Muscle layer of colon (tissue), 2 donors: ENCODE measurements around the gene PTX4.
A peak's percentile ranks its signal among the peaks of the same experiment; 100 is the strongest.
"Not testable (repeated sequence)": the region's sequence is repeated elsewhere in the genome, so short reads cannot be mapped to it uniquely, and the experiment has no call there.

Experiments used
- H3K27ac ChIP-seq: one replicate; pipeline ENCODE4 v1.7.0; 2013; ENCODE audit warnings: low read depth, mild to moderate bottlenecking, low read length, moderate library complexity
- H3K27me3 ChIP-seq, 2 donors: one replicate each; pipeline ENCODE4 v1.7.0; 2013; ENCODE audit warnings: low read length in 2 of 2, mild to moderate bottlenecking in 2 of 2; ENCODE audit not compliant: insufficient read depth in 2 of 2, control insufficient read depth in 1 of 2
- H3K36me3 ChIP-seq: one replicate; pipeline ENCODE4 v1.7.0; 2013; ENCODE audit warnings: mild to moderate bottlenecking, low read length; ENCODE audit not compliant: insufficient read depth
- H3K4me1 ChIP-seq: one replicate; pipeline ENCODE4 v1.7.0; 2013; ENCODE audit warnings: mild to moderate bottlenecking, low read length; ENCODE audit not compliant: insufficient read depth
- H3K4me3 ChIP-seq, 2 donors: one replicate each; pipeline ENCODE4 v1.7.0; 2013; ENCODE audit warnings: low read length in 2 of 2, low read depth in 1 of 2, mild to moderate bottlenecking in 1 of 2, moderate library complexity in 1 of 2
- H3K9ac ChIP-seq: one replicate; pipeline ENCODE4 v1.7.0; 2013; ENCODE audit warnings: low read length
- H3K9me3 ChIP-seq: one replicate; pipeline ENCODE4 v1.7.0; 2013; ENCODE audit warnings: mild to moderate bottlenecking, low read length
- donor health status: abdominal sarcoma.
- donor health status: Adenocarcinoma of cecum.

Gene PTX4

GRCh38 chr16:1487395-1488053 is 1.2 kb downstream of the PTX4 start:
- Histone ChIP-seq H3K9ac (no peak overlapping the region), H3K9me3 (no peaks in the 10 kb centered on the region), H3K4me3 (no peak overlapping the region), H3K27me3 (no peaks in the 10 kb centered on the region), H3K36me3 (no peaks in the 10 kb centered on the region), H3K27ac (no peak overlapping the region), H3K4me1 (peaks cover 3% of the 10 kb centered on the region)

GRCh38 chr16:1486551-1487390 is 2.0 kb downstream of the PTX4 start:
- no peak overlapping the region for H3K4me3 ChIP-seq
- no peaks in the 10 kb centered on the region for H3K9me3 ChIP-seq
- no peaks in the 10 kb centered on the region for H3K36me3 ChIP-seq
- no peaks in the 10 kb centered on the region for H3K27me3 ChIP-seq
- no peak overlapping the region for H3K27ac ChIP-seq
- H3K4me1 ChIP-seq: no peaks in the 10 kb centered on the region
- no peak overlapping the region for H3K9ac ChIP-seq

- Histone ChIP-seq H3K9me3 (no peaks in the 10 kb centered on the region), H3K4me3 (no peak overlapping the region), H3K36me3 (no peaks in the 10 kb centered on the region), H3K27me3 (no peaks in the 10 kb centered on the region), H3K9ac (no peak overlapping the region), H3K4me1 (no peaks in the 10 kb centered on the region), H3K27ac (no peak overlapping the region)
These were observed 2.8 kb downstream of the PTX4 start for GRCh38 chr16:1485847-1486496.

- Histone ChIP-seq H3K4me3 (no peak overlapping the region), H3K9ac (no peak overlapping the region), H3K9me3 (no peaks in the 10 kb centered on the region), H3K27me3 (no peaks in the 10 kb centered on the region), H3K4me1 (no peaks in the 10 kb centered on the region), H3K27ac (no peak overlapping the region), H3K36me3 (no peaks in the 10 kb centered on the region)
These were observed 6.6 kb downstream of the PTX4 start for GRCh38 chr16:1481906-1482835.

GRCh38 chr16:1478937-1479336 is 9.8 kb downstream of the PTX4 start:
- not testable (repeated sequence) for H3K4me3 ChIP-seq, H3K27ac ChIP-seq, H3K9me3 ChIP-seq, H3K9ac ChIP-seq, H3K36me3 ChIP-seq, H3K27me3 ChIP-seq
- H3K4me1 ChIP-seq: peaks cover 12% of the 10 kb centered on the region

GRCh38 chr16:1477033-1477432 is 11.7 kb downstream of the PTX4 start:
- Histone ChIP-seq H3K27me3 (no peaks in the 10 kb centered on the region), H3K4me1 (peaks cover 22% of the 10 kb centered on the region), H3K27ac (no peak overlapping the region), H3K4me3 (no peak overlapping the region), H3K9ac (no peak overlapping the region), H3K36me3 (no peaks in the 10 kb centered on the region), H3K9me3 (no peaks in the 10 kb centered on the region)

GRCh38 chr16:1475552-1476114 is 13.1 kb downstream of the PTX4 start:
- H3K36me3 ChIP-seq: no peaks in the 10 kb centered on the region
- peak overlapping the region; percentile 86 for H3K9ac ChIP-seq
- H3K4me3 ChIP-seq: peak overlapping the region; percentile 66 to 87
- H3K9me3 ChIP-seq: no peaks in the 10 kb centered on the region
- H3K27ac ChIP-seq: peak overlapping the region; percentile 71
- H3K27me3 ChIP-seq: no peaks in the 10 kb centered on the region
- H3K4me1 ChIP-seq: peaks cover 23% of the 10 kb centered on the region

- Histone ChIP-seq H3K27me3 (no peaks in the 10 kb centered on the region), H3K27ac (peak within 1 kb of the TSS; percentile 71), H3K4me1 (peaks cover 29% of the 10 kb centered on the region), H3K9ac (peak within 1 kb of the TSS; percentile 86), H3K4me3 (peak within 1 kb of the TSS; percentile 66 to 87), H3K9me3 (no peaks in the 10 kb centered on the region), H3K36me3 (no peaks in the 10 kb centered on the region)
These were observed 13.8 kb downstream of the PTX4 start, which contains the start of gene CLCN7 for GRCh38 chr16:1474796-1475551. CLCN7 (minus strand) TSS chr16:1475028; CDS start chr16:1474974, 54 bp downstream.

GRCh38 chr16:1474082-1474795 is 14.5 kb downstream of the PTX4 start:
- Histone ChIP-seq H3K27me3 (no peaks in the 10 kb centered on the region), H3K36me3 (no peaks in the 10 kb centered on the region), H3K9ac (peak overlapping the region; percentile 45), H3K4me3 (peak overlapping the region; percentile 66 to 87), H3K9me3 (no peaks in the 10 kb centered on the region), H3K4me1 (peaks cover 29% of the 10 kb centered on the region), H3K27ac (peak overlapping the region; percentile 71)

- Histone ChIP-seq H3K4me3 (no peak overlapping the region), H3K9ac (no peak overlapping the region), H3K4me1 (peaks cover 29% of the 10 kb centered on the region), H3K27ac (no peak overlapping the region), H3K27me3 (no peaks in the 10 kb centered on the region), H3K9me3 (no peaks in the 10 kb centered on the region), H3K36me3 (no peaks in the 10 kb centered on the region)
These were observed 15.8 kb downstream of the PTX4 start for GRCh38 chr16:1472974-1473373.
